Measurements from ENCODE around the gene GRIP1. TPM values are rescaled to one million over a fixed set of nuclear protein-coding genes. Genes with fewer than 3 reads are reported as not detected.

The GRIP1 gene
- polyA plus RNA-seq, 4 donors: 0.54 to 5.9 (median 0.81) TPM

GRCh38 chr12:66446276-66446675, 232.6 kb downstream of the GRIP1 start:
- 87 to 94% (median 88%) methylated on average over 2 of the region's 2 CpGs for WGBS, 3 donors
- DNase-seq: no peak
- H3K4me1 ChIP-seq (ENCODE audit: control insufficient read depth in 3 of 3, insufficient read depth in 2 of 3, low read depth in 1 of 3, low read length in 2 of 3): no peaks in the 10 kb centered on the region
- H3K36me3 ChIP-seq (ENCODE audit: control insufficient read depth in 3 of 3, insufficient read depth in 2 of 3, low read depth in 1 of 3, low read length in 3 of 3): no peaks in the 10 kb centered on the region
- no peak overlapping the region for H3K4me3 ChIP-seq (ENCODE audit: low read depth in 1 of 3, low read length in 3 of 3)
- no peaks in the 10 kb centered on the region for H3K9me3 ChIP-seq (ENCODE audit: control insufficient read depth in 2 of 2, insufficient read depth in 1 of 2, low read depth in 1 of 2, low read length in 1 of 2)
- H3K27me3 ChIP-seq (ENCODE audit: control insufficient read depth in 3 of 3, insufficient read depth in 3 of 3, low read length in 3 of 3): peaks cover 0 to 3% (median 0%) of the 10 kb centered on the region in 3 donors
- H3K27ac ChIP-seq (ENCODE audit: low read depth in 1 of 3, low read length in 2 of 3): no peak overlapping the region
- FAIRE-seq: no peak

DNA sequence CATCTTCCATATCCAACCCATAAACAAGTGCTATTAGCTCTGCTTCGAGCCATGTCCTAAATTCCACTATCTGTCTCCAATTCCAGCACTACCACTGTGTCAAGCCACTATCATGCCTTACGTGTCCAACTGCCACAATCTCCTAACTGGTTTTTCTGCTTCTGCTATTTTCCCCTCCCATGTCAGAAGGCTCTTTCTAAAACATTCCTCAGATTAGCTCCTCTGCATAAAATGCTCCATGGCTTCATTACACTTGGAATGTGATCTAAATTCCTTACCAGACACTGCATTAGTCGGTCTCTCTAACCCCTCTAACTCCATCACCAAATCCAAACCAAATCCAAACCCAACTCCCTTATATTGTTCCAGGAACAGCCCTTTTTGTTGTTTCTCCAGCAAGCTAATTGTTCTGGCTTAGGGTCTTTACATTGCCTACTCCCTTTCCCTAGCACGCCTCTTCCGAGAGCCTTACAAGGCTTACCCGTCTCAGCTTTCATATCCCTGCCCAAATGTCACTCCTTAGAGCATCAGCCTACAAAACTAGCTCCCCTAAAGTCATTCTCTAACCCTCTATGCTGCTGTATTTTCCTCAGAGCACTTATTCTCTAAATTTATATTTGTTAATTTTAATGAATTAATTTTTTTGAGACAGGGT, 236.8 kb downstream of the GRIP1 start:
- Histone ChIP-seq H3K36me3 (ENCODE audit: control insufficient read depth in 3 of 3, insufficient read depth in 2 of 3, low read depth in 1 of 3, low read length in 3 of 3) (no peaks in the 10 kb centered on the region), H3K27me3 (ENCODE audit: control insufficient read depth in 3 of 3, insufficient read depth in 3 of 3, low read length in 3 of 3) (no peaks in the 10 kb centered on the region), H3K27ac (ENCODE audit: low read depth in 1 of 3, low read length in 2 of 3) (no peak overlapping the region), H3K4me1 (ENCODE audit: control insufficient read depth in 3 of 3, insufficient read depth in 2 of 3, low read depth in 1 of 3, low read length in 2 of 3) (no peaks in the 10 kb centered on the region), H3K9me3 (ENCODE audit: control insufficient read depth in 2 of 2, insufficient read depth in 1 of 2, low read depth in 1 of 2, low read length in 1 of 2) (no peaks in the 10 kb centered on the region), H3K4me3 (ENCODE audit: low read depth in 1 of 3, low read length in 3 of 3) (no peak overlapping the region)
- no peak for DNase-seq
- WGBS, 3 donors: 84 to 90% (median 88%) methylated on average over 6 of the region's 6 CpGs
- FAIRE-seq: no peak

DNA sequence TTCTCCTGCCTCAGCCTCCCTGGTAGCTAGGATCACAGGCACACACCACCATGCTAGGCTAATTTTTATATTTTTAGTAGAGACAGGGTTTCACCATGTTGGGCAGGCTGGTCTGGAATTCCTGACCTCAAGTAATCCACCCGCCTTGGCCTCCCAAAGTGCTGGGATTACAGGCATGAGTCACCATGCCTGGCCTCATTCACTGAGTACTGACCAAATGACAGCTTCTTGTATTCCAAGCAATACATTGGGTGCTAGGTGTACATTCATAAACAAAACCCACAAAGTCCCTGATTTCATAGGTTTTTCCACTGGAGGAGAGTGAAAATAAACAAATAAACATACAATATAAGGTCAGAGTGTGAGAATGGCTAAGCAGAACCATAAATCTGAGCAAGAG, 240.3 kb downstream of the GRIP1 start:
- no peaks in the 10 kb centered on the region for H3K9me3 ChIP-seq (ENCODE audit: control insufficient read depth in 2 of 2, insufficient read depth in 1 of 2, low read depth in 1 of 2, low read length in 1 of 2)
- DNase-seq (no peak), FAIRE-seq (no peak)
- no peaks in the 10 kb centered on the region for H3K27me3 ChIP-seq (ENCODE audit: control insufficient read depth in 3 of 3, insufficient read depth in 3 of 3, low read length in 3 of 3)
- H3K4me3 ChIP-seq (ENCODE audit: low read depth in 1 of 3, low read length in 3 of 3): no peak overlapping the region
- no peaks in the 10 kb centered on the region for H3K4me1 ChIP-seq (ENCODE audit: control insufficient read depth in 3 of 3, insufficient read depth in 2 of 3, low read depth in 1 of 3, low read length in 2 of 3)
- no peak overlapping the region for H3K27ac ChIP-seq (ENCODE audit: low read depth in 1 of 3, low read length in 2 of 3)
- no peaks in the 10 kb centered on the region for H3K36me3 ChIP-seq (ENCODE audit: control insufficient read depth in 3 of 3, insufficient read depth in 2 of 3, low read depth in 1 of 3, low read length in 3 of 3)
- WGBS, 3 donors: 84 to 96% (median 92%) methylated on average over 1 of the region's 1 CpG

DNA sequence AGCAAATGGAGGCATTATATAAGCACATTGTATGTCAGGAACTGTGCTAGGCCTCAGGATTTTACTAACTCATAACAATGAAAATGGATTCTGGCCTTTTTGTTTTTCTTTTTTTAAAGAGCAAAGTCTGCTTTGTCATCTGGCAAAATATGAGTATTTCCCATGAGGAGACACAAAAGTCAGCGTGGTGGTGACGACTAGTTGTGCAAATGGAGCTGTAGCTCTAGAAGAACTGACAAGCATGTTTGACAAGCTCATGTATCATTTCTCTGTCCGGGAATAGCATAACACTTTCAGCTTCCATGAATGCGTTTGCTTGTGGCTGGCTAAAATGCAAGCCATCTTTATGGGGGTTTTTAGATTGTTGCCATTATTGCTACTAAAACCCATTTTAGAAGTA, 248.8 kb downstream of the GRIP1 start:
- H3K36me3 ChIP-seq (ENCODE audit: control insufficient read depth in 3 of 3, insufficient read depth in 2 of 3, low read depth in 1 of 3, low read length in 3 of 3): no peaks in the 10 kb centered on the region
- 86 to 93% (median 92%) methylated on average over 4 of the region's 4 CpGs for WGBS, 3 donors
- DNase-seq (no peak), FAIRE-seq (no peak)
- H3K27ac ChIP-seq (ENCODE audit: low read depth in 1 of 3, low read length in 2 of 3): no peak overlapping the region
- H3K4me1 ChIP-seq (ENCODE audit: control insufficient read depth in 3 of 3, insufficient read depth in 2 of 3, low read depth in 1 of 3, low read length in 2 of 3): no peaks in the 10 kb centered on the region
- H3K9me3 ChIP-seq (ENCODE audit: control insufficient read depth in 2 of 2, insufficient read depth in 1 of 2, low read depth in 1 of 2, low read length in 1 of 2): no peaks in the 10 kb centered on the region
- H3K4me3 ChIP-seq (ENCODE audit: low read depth in 1 of 3, low read length in 3 of 3): no peak overlapping the region
- H3K27me3 ChIP-seq (ENCODE audit: control insufficient read depth in 3 of 3, insufficient read depth in 3 of 3, low read length in 3 of 3): no peaks in the 10 kb centered on the region

DNA sequence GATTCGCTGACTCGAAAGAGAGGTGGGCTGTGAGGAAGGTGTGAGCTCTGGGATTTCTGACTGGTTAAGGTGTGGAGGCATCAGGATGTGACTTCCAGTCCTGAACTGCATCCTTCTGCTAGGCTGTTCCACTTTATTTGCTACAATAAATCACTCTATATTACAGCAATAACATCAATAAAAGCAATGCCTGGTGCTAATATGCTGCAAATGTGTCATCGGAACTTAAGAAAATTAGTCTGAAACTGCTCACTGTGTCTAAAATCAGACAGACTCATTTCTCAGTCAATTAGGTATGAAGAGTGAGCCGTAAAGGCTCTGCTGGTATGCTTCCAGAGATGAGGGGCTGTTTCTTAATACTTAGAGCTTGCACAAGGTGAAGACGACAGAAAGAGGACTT, 250.0 kb downstream of the GRIP1 start:
- Histone ChIP-seq H3K4me3 (ENCODE audit: low read depth in 1 of 3, low read length in 3 of 3) (no peak overlapping the region), H3K36me3 (ENCODE audit: control insufficient read depth in 3 of 3, insufficient read depth in 2 of 3, low read depth in 1 of 3, low read length in 3 of 3) (no peaks in the 10 kb centered on the region), H3K4me1 (ENCODE audit: control insufficient read depth in 3 of 3, insufficient read depth in 2 of 3, low read depth in 1 of 3, low read length in 2 of 3) (no peaks in the 10 kb centered on the region), H3K9me3 (ENCODE audit: control insufficient read depth in 2 of 2, insufficient read depth in 1 of 2, low read depth in 1 of 2, low read length in 1 of 2) (no peaks in the 10 kb centered on the region), H3K27me3 (ENCODE audit: control insufficient read depth in 3 of 3, insufficient read depth in 3 of 3, low read length in 3 of 3) (no peaks in the 10 kb centered on the region), H3K27ac (ENCODE audit: low read depth in 1 of 3, low read length in 2 of 3) (no peak overlapping the region)
- 85 to 89% (median 88%) methylated on average over 5 of the region's 5 CpGs for WGBS, 3 donors
- no peak for DNase-seq
- no peak for FAIRE-seq

- FAIRE-seq (no peak), DNase-seq (no peak)
- Histone ChIP-seq H3K9me3 (ENCODE audit: control insufficient read depth in 2 of 2, insufficient read depth in 1 of 2, low read depth in 1 of 2, low read length in 1 of 2) (no peaks in the 10 kb centered on the region), H3K4me3 (ENCODE audit: low read depth in 1 of 3, low read length in 3 of 3) (no peak overlapping the region), H3K4me1 (ENCODE audit: control insufficient read depth in 3 of 3, insufficient read depth in 2 of 3, low read depth in 1 of 3, low read length in 2 of 3) (no peaks in the 10 kb centered on the region), H3K27me3 (ENCODE audit: control insufficient read depth in 3 of 3, insufficient read depth in 3 of 3, low read length in 3 of 3) (no peaks in the 10 kb centered on the region), H3K27ac (ENCODE audit: low read depth in 1 of 3, low read length in 2 of 3) (no peak overlapping the region), H3K36me3 (ENCODE audit: control insufficient read depth in 3 of 3, insufficient read depth in 2 of 3, low read depth in 1 of 3, low read length in 3 of 3) (no peaks in the 10 kb centered on the region)
These were observed 250.6 kb downstream of the GRIP1 start for GRCh38 chr12:66428261-66428660.

DNA sequence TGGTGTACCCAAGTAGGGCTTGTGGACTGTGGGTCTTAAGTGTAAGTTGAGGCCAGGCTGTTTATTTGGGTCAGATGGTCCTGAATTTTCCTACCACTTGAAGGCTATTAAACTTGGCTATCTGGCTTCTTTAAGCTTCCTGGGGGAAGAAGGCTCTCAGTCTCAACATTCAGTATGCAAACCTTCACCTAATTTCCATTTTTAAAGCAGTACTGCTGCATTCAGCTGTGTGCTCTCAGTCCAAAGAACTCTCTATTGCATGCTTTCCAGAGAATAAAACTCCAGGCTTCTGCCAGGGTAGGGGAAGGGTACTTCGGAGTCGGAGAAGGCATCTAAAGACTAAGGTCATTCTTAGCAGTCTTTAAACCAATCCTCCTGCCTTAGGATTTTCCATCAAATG, 252.2 kb downstream of the GRIP1 start:
- DNase-seq (no peak), FAIRE-seq (no peak)
- Histone ChIP-seq H3K4me3 (ENCODE audit: low read depth in 1 of 3, low read length in 3 of 3) (no peak overlapping the region), H3K27me3 (ENCODE audit: control insufficient read depth in 3 of 3, insufficient read depth in 3 of 3, low read length in 3 of 3) (no peaks in the 10 kb centered on the region), H3K4me1 (ENCODE audit: control insufficient read depth in 3 of 3, insufficient read depth in 2 of 3, low read depth in 1 of 3, low read length in 2 of 3) (no peaks in the 10 kb centered on the region), H3K27ac (ENCODE audit: low read depth in 1 of 3, low read length in 2 of 3) (no peak overlapping the region), H3K36me3 (ENCODE audit: control insufficient read depth in 3 of 3, insufficient read depth in 2 of 3, low read depth in 1 of 3, low read length in 3 of 3) (no peaks in the 10 kb centered on the region), H3K9me3 (ENCODE audit: control insufficient read depth in 2 of 2, insufficient read depth in 1 of 2, low read depth in 1 of 2, low read length in 1 of 2) (no peaks in the 10 kb centered on the region)
- WGBS, 3 donors: 85 to 98% (median 91%) methylated on average over 2 of the region's 2 CpGs

GRCh38 chr12:66423266-66423665, 255.6 kb downstream of the GRIP1 start:
- no peaks in the 10 kb centered on the region for H3K27me3 ChIP-seq (ENCODE audit: control insufficient read depth in 3 of 3, insufficient read depth in 3 of 3, low read length in 3 of 3)
- H3K36me3 ChIP-seq (ENCODE audit: control insufficient read depth in 3 of 3, insufficient read depth in 2 of 3, low read depth in 1 of 3, low read length in 3 of 3): no peaks in the 10 kb centered on the region
- no peak for FAIRE-seq
- WGBS, 3 donors: 76 to 87% (median 79%) methylated on average over 2 of the region's 2 CpGs
- H3K4me1 ChIP-seq (ENCODE audit: control insufficient read depth in 3 of 3, insufficient read depth in 2 of 3, low read depth in 1 of 3, low read length in 2 of 3): no peaks in the 10 kb centered on the region
- no peak overlapping the region for H3K4me3 ChIP-seq (ENCODE audit: low read depth in 1 of 3, low read length in 3 of 3)
- H3K27ac ChIP-seq (ENCODE audit: low read depth in 1 of 3, low read length in 2 of 3): no peak overlapping the region
- DNase-seq: no peak
- H3K9me3 ChIP-seq (ENCODE audit: control insufficient read depth in 2 of 2, insufficient read depth in 1 of 2, low read depth in 1 of 2, low read length in 1 of 2): no peaks in the 10 kb centered on the region

DNA sequence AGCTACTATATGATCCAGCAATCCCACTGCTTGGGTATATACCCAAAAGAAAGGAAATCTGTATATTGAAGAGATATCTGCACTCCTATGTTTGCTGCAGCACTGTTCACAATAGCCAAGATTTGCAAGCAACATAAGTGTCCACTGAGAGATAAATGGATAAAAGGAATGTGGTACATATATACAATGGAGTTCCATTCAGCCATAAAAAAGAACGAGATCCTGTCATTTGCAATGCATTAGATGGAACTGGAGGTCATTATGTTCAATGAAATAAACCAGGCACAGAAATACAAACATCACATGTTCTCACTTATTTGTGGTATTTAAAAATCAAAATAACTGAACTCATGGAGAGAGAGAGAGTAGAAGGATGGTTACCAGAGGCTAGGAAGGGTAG, 260.0 kb downstream of the GRIP1 start:
- WGBS, 3 donors: 76 to 81% (median 80%) methylated on average over 1 of the region's 1 CpG
- no peak overlapping the region for H3K27ac ChIP-seq (ENCODE audit: low read depth in 1 of 3, low read length in 2 of 3)
- H3K4me3 ChIP-seq (ENCODE audit: low read depth in 1 of 3, low read length in 3 of 3): no peak overlapping the region
- FAIRE-seq (no peak), DNase-seq (no peak)
- H3K4me1 ChIP-seq (ENCODE audit: control insufficient read depth in 3 of 3, insufficient read depth in 2 of 3, low read depth in 1 of 3, low read length in 2 of 3): no peaks in the 10 kb centered on the region
- no peaks in the 10 kb centered on the region for H3K36me3 ChIP-seq (ENCODE audit: control insufficient read depth in 3 of 3, insufficient read depth in 2 of 3, low read depth in 1 of 3, low read length in 3 of 3)
- no peaks in the 10 kb centered on the region for H3K9me3 ChIP-seq (ENCODE audit: control insufficient read depth in 2 of 2, insufficient read depth in 1 of 2, low read depth in 1 of 2, low read length in 1 of 2)
- no peaks in the 10 kb centered on the region for H3K27me3 ChIP-seq (ENCODE audit: control insufficient read depth in 3 of 3, insufficient read depth in 3 of 3, low read length in 3 of 3)
